WTC11 (cell line): ENCODE measurements around the gene OR10G4. TPM values are rescaled to one million over a fixed set of nuclear protein-coding genes. Genes with fewer than 3 reads are reported as not detected.

Experiments
- ZNF512 ChIP-seq: sonication (generic); formaldehyde crosslinking; IDR thresholded peaks from 2 replicates; pipeline ENCODE4 v1.8.1; 2022; ENCODE audit warnings: missing genetic modification reagents, borderline replicate concordance
- total RNA-seq: library from RNA; stranded (reverse); gene quantifications from 3 replicates; pipeline ENCODE4 v1.2.3, GENCODE V29; 2021

Gene OR10G4
- total RNA-seq, 1 experiment from 2014 or later: 0.04 TPM

GRCh38 chr11:124052966-124053365, 40.2 kb downstream of the OR10G4 start (continued):
- no peak for TF ChIP-seq ZNF512

Other genes starting within 250 kb of the OR10G4 start
- gene OR6M1, start 206.6 kb upstream of the OR10G4 start, total RNA-seq: not detected in 3 replicates
- not detected in 3 replicates for gene TMEM225, start 127.3 kb upstream of the OR10G4 start, total RNA-seq
- gene OR8D4, start 110.8 kb upstream of the OR10G4 start, total RNA-seq: 0.07 TPM in 1 of 3 replicates, not detected in the others
- not detected in 3 replicates for gene OR4D5, start 73.4 kb upstream of the OR10G4 start, total RNA-seq
- gene OR6T1, start 69.2 kb upstream of the OR10G4 start, total RNA-seq: not detected in 3 replicates
- not detected in 3 replicates for gene OR10S1, start 35.2 kb upstream of the OR10G4 start, total RNA-seq
- gene OR10G6, start 17.8 kb upstream of the OR10G4 start, total RNA-seq: not detected in 3 replicates
- gene OR10G9, start 10.0 kb downstream of the OR10G4 start, total RNA-seq: not detected in 3 replicates
- gene OR10G8, start 13.8 kb downstream of the OR10G4 start, total RNA-seq: not detected in 3 replicates
- not detected in 3 replicates for gene OR10G7, start 28.3 kb downstream of the OR10G4 start, total RNA-seq
- 19.5 to 26.0 TPM (median 23.1 TPM) in 3 replicates for gene VWA5A, start 102.5 kb downstream of the OR10G4 start, total RNA-seq
- gene OR10D3, start 170.3 kb downstream of the OR10G4 start, total RNA-seq: not detected in 3 replicates
- not detected in 3 replicates for gene OR8G1, start 228.1 kb downstream of the OR10G4 start, total RNA-seq
- not detected in 3 replicates for gene OR8G5, start 243.4 kb downstream of the OR10G4 start, total RNA-seq